Measurements from ENCODE around the gene GAL3ST3. TPM values are rescaled to one million over a fixed set of nuclear protein-coding genes. Genes with fewer than 3 reads are reported as not detected.

Gene GAL3ST3
- total and polyA plus RNA-seq, 2 experiments from 2014 or later = 0.80 to 1.1 TPM

DNA sequence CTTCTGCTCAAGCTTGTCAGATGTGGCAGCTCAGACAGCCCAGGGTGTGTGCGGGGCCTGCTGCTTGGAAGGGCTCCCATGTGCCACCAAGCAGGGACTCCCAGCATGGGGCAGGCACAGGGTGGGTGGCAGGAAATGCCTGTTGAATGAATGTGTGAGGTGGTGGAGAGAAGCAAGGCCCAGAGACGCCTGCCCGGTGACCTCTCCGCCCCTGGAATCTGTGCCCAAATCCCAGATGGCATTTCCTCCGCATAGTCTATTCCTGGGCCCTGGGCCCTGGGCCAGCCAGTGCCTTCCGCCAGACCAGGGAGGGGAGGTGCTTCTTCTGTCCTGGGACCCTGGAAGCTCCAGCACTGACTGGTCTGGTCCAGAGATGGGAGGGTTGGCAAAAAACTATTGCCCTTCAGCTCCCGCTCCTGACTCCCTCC, 33.5 kb downstream of the GAL3ST3 start:
- Histone ChIP-seq H3K27me3 (peaks cover 18% of the 10 kb centered on the region), H3K4me3 (no peak overlapping the region), H2AFZ (no peak overlapping the region), H3K9me2 (replicated peaks; ENCODE audit: insufficient read depth) (no peaks in the 10 kb centered on the region), H3K27ac (no peak overlapping the region), H3K79me2 (no peaks in the 10 kb centered on the region), H3K4me1 (ENCODE audit: insufficient read depth) (no peaks in the 10 kb centered on the region), H3K4me2 (no peak overlapping the region), H4K20me1 (ENCODE audit: insufficient read depth, poor library complexity, severe bottlenecking) (no peaks in the 10 kb centered on the region), H3K9me3 (ENCODE audit: low read depth) (no peaks in the 10 kb centered on the region), H3K36me3 (replicated peaks; ENCODE audit: insufficient read depth, low read depth) (no peaks in the 10 kb centered on the region)
- WGBS (ENCODE audit: low lambda C conversion rate, missing lambda C conversion rate) = 92% methylated on average over 7 of the region's 7 CpGs
- DNase-seq (ENCODE audit: low spot score) = no peak
- TF ChIP-seq, protein P1, sequence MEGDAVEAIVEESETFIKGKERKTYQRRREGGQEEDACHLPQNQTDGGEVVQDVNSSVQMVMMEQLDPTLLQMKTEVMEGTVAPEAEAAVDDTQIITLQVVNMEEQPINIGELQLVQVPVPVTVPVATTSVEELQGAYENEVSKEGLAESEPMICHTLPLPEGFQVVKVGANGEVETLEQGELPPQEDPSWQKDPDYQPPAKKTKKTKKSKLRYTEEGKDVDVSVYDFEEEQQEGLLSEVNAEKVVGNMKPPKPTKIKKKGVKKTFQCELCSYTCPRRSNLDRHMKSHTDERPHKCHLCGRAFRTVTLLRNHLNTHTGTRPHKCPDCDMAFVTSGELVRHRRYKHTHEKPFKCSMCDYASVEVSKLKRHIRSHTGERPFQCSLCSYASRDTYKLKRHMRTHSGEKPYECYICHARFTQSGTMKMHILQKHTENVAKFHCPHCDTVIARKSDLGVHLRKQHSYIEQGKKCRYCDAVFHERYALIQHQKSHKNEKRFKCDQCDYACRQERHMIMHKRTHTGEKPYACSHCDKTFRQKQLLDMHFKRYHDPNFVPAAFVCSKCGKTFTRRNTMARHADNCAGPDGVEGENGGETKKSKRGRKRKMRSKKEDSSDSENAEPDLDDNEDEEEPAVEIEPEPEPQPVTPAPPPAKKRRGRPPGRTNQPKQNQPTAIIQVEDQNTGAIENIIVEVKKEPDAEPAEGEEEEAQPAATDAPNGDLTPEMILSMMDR (IDR thresholded peaks at IDR 0.05; ENCODE audit: poor library complexity) = no peak
- no peak for TF ChIP-seq EZH2phosphoT487 (IDR thresholded peaks at IDR 0.05; ENCODE audit: low read depth, severe bottlenecking, unreplicated experiment)
- TF ChIP-seq EZH2 (IDR thresholded peaks at IDR 0.05; ENCODE audit: borderline replicate concordance) = no peak

DNA sequence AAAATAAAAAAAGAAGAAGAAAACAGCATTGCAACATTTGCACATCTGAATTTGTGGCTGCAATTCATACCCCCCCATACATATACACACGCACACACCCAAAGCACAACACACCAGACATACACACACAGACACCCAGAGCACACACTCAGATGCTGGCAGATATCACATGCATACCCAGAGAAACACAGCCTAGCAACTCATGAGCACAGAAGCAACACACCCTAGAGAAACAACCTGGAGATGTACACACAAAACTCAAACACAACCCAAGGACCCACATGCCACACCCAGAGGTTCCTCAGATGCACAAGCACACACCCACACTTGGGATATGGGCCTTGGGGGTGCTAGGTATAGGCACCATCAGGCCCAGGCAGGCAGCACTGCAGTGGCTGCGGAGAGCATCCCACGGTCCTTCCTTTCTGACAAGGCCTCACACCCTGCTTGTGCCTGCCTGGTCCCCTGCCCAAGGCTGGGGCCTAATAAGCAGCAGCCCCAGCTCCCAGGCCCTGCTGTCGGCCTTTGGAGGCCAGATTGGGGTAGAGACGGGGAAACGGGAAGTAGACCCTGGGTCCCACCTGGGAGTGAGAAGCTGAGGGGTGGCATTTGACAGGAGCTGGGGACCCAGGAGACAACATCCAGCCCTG, 34.0 kb downstream of the GAL3ST3 start:
- 88% methylated on average over 6 of the region's 6 CpGs for WGBS (ENCODE audit: low lambda C conversion rate, missing lambda C conversion rate)
- H3K4me2 ChIP-seq = no peak overlapping the region
- no peaks in the 10 kb centered on the region for H3K9me3 ChIP-seq (ENCODE audit: low read depth)
- H3K27me3 ChIP-seq = peaks cover 22% of the 10 kb centered on the region
- no peak overlapping the region for H3K27ac ChIP-seq
- TF ChIP-seq EZH2phosphoT487 (IDR thresholded peaks at IDR 0.05; ENCODE audit: low read depth, severe bottlenecking, unreplicated experiment) (no peak), EZH2 (IDR thresholded peaks at IDR 0.05; ENCODE audit: borderline replicate concordance) (no peak)
- TF ChIP-seq, protein P1 (IDR thresholded peaks at IDR 0.05; ENCODE audit: poor library complexity) = no peak
- no peak overlapping the region for H2AFZ ChIP-seq
- H3K36me3 ChIP-seq (replicated peaks; ENCODE audit: insufficient read depth, low read depth) = no peaks in the 10 kb centered on the region
- H3K4me3 ChIP-seq = no peak overlapping the region
- no peaks in the 10 kb centered on the region for H3K9me2 ChIP-seq (replicated peaks; ENCODE audit: insufficient read depth)
- H3K79me2 ChIP-seq = no peaks in the 10 kb centered on the region
- H4K20me1 ChIP-seq (ENCODE audit: insufficient read depth, poor library complexity, severe bottlenecking) = no peaks in the 10 kb centered on the region
- no peak for DNase-seq (ENCODE audit: low spot score)
- no peaks in the 10 kb centered on the region for H3K4me1 ChIP-seq (ENCODE audit: insufficient read depth)

DNA sequence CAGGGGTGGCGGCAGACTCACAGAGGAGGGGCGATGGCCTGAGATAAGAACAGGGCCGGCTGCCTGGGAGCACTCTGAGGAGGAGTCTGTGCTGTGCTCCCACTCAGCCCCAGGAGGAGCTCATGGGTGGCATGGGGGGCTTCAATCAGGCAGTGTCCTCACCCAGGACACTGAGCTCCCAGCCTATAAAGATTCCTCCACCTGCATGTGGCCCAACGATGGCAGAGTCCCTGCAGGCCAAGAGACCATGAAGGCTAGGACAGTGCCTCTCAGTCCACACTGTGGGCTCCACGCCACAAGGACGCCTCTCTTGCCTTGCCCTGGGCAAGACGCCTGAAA, 35.2 kb downstream of the GAL3ST3 start:
- Histone ChIP-seq H3K4me3 (no peak overlapping the region), H4K20me1 (ENCODE audit: insufficient read depth, poor library complexity, severe bottlenecking) (no peaks in the 10 kb centered on the region), H3K4me2 (no peak overlapping the region), H3K9me3 (ENCODE audit: low read depth) (no peaks in the 10 kb centered on the region), H3K27me3 (peaks cover 22% of the 10 kb centered on the region), H3K9me2 (replicated peaks; ENCODE audit: insufficient read depth) (no peaks in the 10 kb centered on the region), H3K27ac (no peak overlapping the region), H3K36me3 (replicated peaks; ENCODE audit: insufficient read depth, low read depth) (no peaks in the 10 kb centered on the region), H2AFZ (no peak overlapping the region), H3K79me2 (no peaks in the 10 kb centered on the region), H3K4me1 (ENCODE audit: insufficient read depth) (no peaks in the 10 kb centered on the region)
- WGBS (ENCODE audit: low lambda C conversion rate, missing lambda C conversion rate) = 66% methylated on average over 7 of the region's 7 CpGs
- TF ChIP-seq, protein P1 (IDR thresholded peaks at IDR 0.05; ENCODE audit: poor library complexity) = no peak
- TF ChIP-seq EZH2 (IDR thresholded peaks at IDR 0.05; ENCODE audit: borderline replicate concordance) (no peak), EZH2phosphoT487 (IDR thresholded peaks at IDR 0.05; ENCODE audit: low read depth, severe bottlenecking, unreplicated experiment) (no peak)
- no peak for DNase-seq (ENCODE audit: low spot score)
